ENCODE results near the gene ADCK1.
A peak's percentile ranks its signal among the peaks of the same experiment; 100 is the strongest.
"Not testable (repeated sequence)": the region's sequence is repeated elsewhere in the genome, so short reads cannot be mapped to it uniquely, and the experiment has no call there.

Gene ADCK1

GRCh38 chr14:77908847-77909246 is 108.9 kb downstream of the ADCK1 start:
- H3K4me1 ChIP-seq (ENCODE audit: insufficient read depth, insufficient read length), result peaks cover 12% of the 10 kb centered on the region
- no peak overlapping the region for H3K4me3 ChIP-seq (ENCODE audit: insufficient read length, low read depth)
- peaks cover 6% of the 10 kb centered on the region for H3K36me3 ChIP-seq (ENCODE audit: insufficient read depth, insufficient read length, low read length)
- TF ChIP-seq YY1 (IDR thresholded peaks at IDR 0.05; ENCODE audit: insufficient read depth, insufficient read length) (no peak), SUZ12 (IDR thresholded peaks at IDR 0.05; ENCODE audit: extremely low read depth, insufficient read depth, insufficient read length) (no peak), ZNF274 (IDR thresholded peaks at IDR 0.05; ENCODE audit: low read depth, low read length) (no peak)
- no peak overlapping the region for H3K9ac ChIP-seq (ENCODE audit: insufficient read length, low read depth)
- DNase-seq (ENCODE audit: low read depth, low spot score), result no peak
- no peaks in the 10 kb centered on the region for H3K9me3 ChIP-seq (ENCODE audit: insufficient read depth, low read length)
- no peaks in the 10 kb centered on the region for H3K27me3 ChIP-seq (ENCODE audit: insufficient read depth, insufficient read length)

- Histone ChIP-seq H3K4me3 (ENCODE audit: insufficient read length, low read depth) (no peak overlapping the region), H3K4me1 (ENCODE audit: insufficient read depth, insufficient read length) (peaks cover 10% of the 10 kb centered on the region), H3K9me3 (ENCODE audit: insufficient read depth, low read length) (no peaks in the 10 kb centered on the region), H3K36me3 (ENCODE audit: insufficient read depth, insufficient read length, low read length) (peaks cover 6% of the 10 kb centered on the region), H3K27me3 (ENCODE audit: insufficient read depth, insufficient read length) (no peaks in the 10 kb centered on the region), H3K9ac (ENCODE audit: insufficient read length, low read depth) (no peak overlapping the region)
- DNase-seq (ENCODE audit: low read depth, low spot score), result no peak
- TF ChIP-seq SUZ12 (IDR thresholded peaks at IDR 0.05; ENCODE audit: extremely low read depth, insufficient read depth, insufficient read length), result no peak
- no peak for TF ChIP-seq YY1 (IDR thresholded peaks at IDR 0.05; ENCODE audit: insufficient read depth, insufficient read length)
- no peak for TF ChIP-seq ZNF274 (IDR thresholded peaks at IDR 0.05; ENCODE audit: low read depth, low read length)
These were observed 110.0 kb downstream of the ADCK1 start for GRCh38 chr14:77909911-77910310.

- Histone ChIP-seq H3K9me3 (ENCODE audit: insufficient read depth, low read length) (no peaks in the 10 kb centered on the region), H3K4me3 (ENCODE audit: insufficient read length, low read depth) (no peak overlapping the region), H3K36me3 (ENCODE audit: insufficient read depth, insufficient read length, low read length) (peaks cover 6% of the 10 kb centered on the region), H3K9ac (ENCODE audit: insufficient read length, low read depth) (no peak overlapping the region), H3K4me1 (ENCODE audit: insufficient read depth, insufficient read length) (peaks cover 10% of the 10 kb centered on the region), H3K27me3 (ENCODE audit: insufficient read depth, insufficient read length) (no peaks in the 10 kb centered on the region)
- TF ChIP-seq SUZ12 (IDR thresholded peaks at IDR 0.05; ENCODE audit: extremely low read depth, insufficient read depth, insufficient read length), result no peak
- TF ChIP-seq YY1 (IDR thresholded peaks at IDR 0.05; ENCODE audit: insufficient read depth, insufficient read length), result no peak
- no peak for TF ChIP-seq ZNF274 (IDR thresholded peaks at IDR 0.05; ENCODE audit: low read depth, low read length)
- DNase-seq (ENCODE audit: low read depth, low spot score), result no peak
These were observed 110.6 kb downstream of the ADCK1 start for GRCh38 chr14:77910506-77910905.

- Histone ChIP-seq H3K36me3 (ENCODE audit: insufficient read depth, insufficient read length, low read length) (peaks cover 6% of the 10 kb centered on the region), H3K9me3 (ENCODE audit: insufficient read depth, low read length) (no peaks in the 10 kb centered on the region), H3K4me3 (ENCODE audit: insufficient read length, low read depth) (no peak overlapping the region), H3K4me1 (ENCODE audit: insufficient read depth, insufficient read length) (peaks cover 10% of the 10 kb centered on the region), H3K27me3 (ENCODE audit: insufficient read depth, insufficient read length) (no peaks in the 10 kb centered on the region), H3K9ac (ENCODE audit: insufficient read length, low read depth) (no peak overlapping the region)
- no peak for DNase-seq (ENCODE audit: low read depth, low spot score)
- no peak for TF ChIP-seq ZNF274 (IDR thresholded peaks at IDR 0.05; ENCODE audit: low read depth, low read length)
- no peak for TF ChIP-seq YY1 (IDR thresholded peaks at IDR 0.05; ENCODE audit: insufficient read depth, insufficient read length)
- no peak for TF ChIP-seq SUZ12 (IDR thresholded peaks at IDR 0.05; ENCODE audit: extremely low read depth, insufficient read depth, insufficient read length)
These were observed 111.4 kb downstream of the ADCK1 start for GRCh38 chr14:77911356-77911755.

- DNase-seq (ENCODE audit: low read depth, low spot score), result peak; percentile 3
- Histone ChIP-seq H3K27me3 (ENCODE audit: insufficient read depth, insufficient read length) (no peaks in the 10 kb centered on the region), H3K36me3 (ENCODE audit: insufficient read depth, insufficient read length, low read length) (peaks cover 6% of the 10 kb centered on the region), H3K9me3 (ENCODE audit: insufficient read depth, low read length) (no peaks in the 10 kb centered on the region), H3K4me1 (ENCODE audit: insufficient read depth, insufficient read length) (peaks cover 10% of the 10 kb centered on the region), H3K4me3 (ENCODE audit: insufficient read length, low read depth) (no peak overlapping the region), H3K9ac (ENCODE audit: insufficient read length, low read depth) (no peak overlapping the region)
- no peak for TF ChIP-seq ZNF274 (IDR thresholded peaks at IDR 0.05; ENCODE audit: low read depth, low read length)
- no peak for TF ChIP-seq SUZ12 (IDR thresholded peaks at IDR 0.05; ENCODE audit: extremely low read depth, insufficient read depth, insufficient read length)
- TF ChIP-seq YY1 (IDR thresholded peaks at IDR 0.05; ENCODE audit: insufficient read depth, insufficient read length), result no peak
These were observed 113.0 kb downstream of the ADCK1 start for GRCh38 chr14:77912754-77913556.

- DNase-seq (ENCODE audit: low read depth, low spot score), result no peak
- no peak for TF ChIP-seq SUZ12 (IDR thresholded peaks at IDR 0.05; ENCODE audit: extremely low read depth, insufficient read depth, insufficient read length)
- no peak for TF ChIP-seq YY1 (IDR thresholded peaks at IDR 0.05; ENCODE audit: insufficient read depth, insufficient read length)
- no peak for TF ChIP-seq ZNF274 (IDR thresholded peaks at IDR 0.05; ENCODE audit: low read depth, low read length)
- Histone ChIP-seq H3K4me1 (ENCODE audit: insufficient read depth, insufficient read length) (peaks cover 10% of the 10 kb centered on the region), H3K36me3 (ENCODE audit: insufficient read depth, insufficient read length, low read length) (peaks cover 4% of the 10 kb centered on the region), H3K9me3 (ENCODE audit: insufficient read depth, low read length) (no peaks in the 10 kb centered on the region), H3K9ac (ENCODE audit: insufficient read length, low read depth) (no peak overlapping the region), H3K27me3 (ENCODE audit: insufficient read depth, insufficient read length) (no peaks in the 10 kb centered on the region), H3K4me3 (ENCODE audit: insufficient read length, low read depth) (no peak overlapping the region)
These were observed 114.3 kb downstream of the ADCK1 start for GRCh38 chr14:77914073-77914721.

GRCh38 chr14:77915390-77915789 is 115.5 kb downstream of the ADCK1 start:
- H3K4me1 ChIP-seq (ENCODE audit: insufficient read depth, insufficient read length), result peaks cover 10% of the 10 kb centered on the region
- not testable (repeated sequence) for H3K4me3 ChIP-seq (ENCODE audit: insufficient read length, low read depth); H3K9ac ChIP-seq (ENCODE audit: insufficient read length, low read depth); H3K27me3 ChIP-seq (ENCODE audit: insufficient read depth, insufficient read length); H3K36me3 ChIP-seq (ENCODE audit: insufficient read depth, insufficient read length, low read length); H3K9me3 ChIP-seq (ENCODE audit: insufficient read depth, low read length); DNase-seq (ENCODE audit: low read depth, low spot score)

Measured in NT2/D1 (cell line).